NCI-H526 (cell line): ENCODE data around the gene FAM184B.

ENCODE experiments used
- DNase-seq, 2 experiments: peaks; one replicate each; lab custom pipeline; 2025; lab: John Stamatoyannopoulos, UW

The FAM184B gene

GRCh38 chr4:17773135-17773698 is 8.2 kb downstream of the FAM184B start:
- DNase-seq, result no peak

GRCh38 chr4:17771284-17771908 is 10.0 kb downstream of the FAM184B start:
- DNase-seq, result no peak

GRCh38 chr4:17770845-17771244 is 10.6 kb downstream of the FAM184B start:
- no peak for DNase-seq

- no peak for DNase-seq
These were observed 11.8 kb downstream of the FAM184B start for GRCh38 chr4:17769406-17770174.

GRCh38 chr4:17766826-17767458 is 14.5 kb downstream of the FAM184B start:
- DNase-seq, result no peak

GRCh38 chr4:17765514-17766286 is 15.7 kb downstream of the FAM184B start:
- DNase-seq, result no peak

- DNase-seq, result no peak
These were observed 17.5 kb downstream of the FAM184B start for GRCh38 chr4:17763931-17764330.

GRCh38 chr4:17763416-17763815 is 18.0 kb downstream of the FAM184B start:
- no peak for DNase-seq

- DNase-seq, result peak in 1 of 2 experiments; percentile 24
These were observed 18.7 kb downstream of the FAM184B start for GRCh38 chr4:17762726-17763125.

- DNase-seq, result no peak
These were observed 20.4 kb downstream of the FAM184B start for GRCh38 chr4:17761062-17761461.

- no peak for DNase-seq
These were observed 20.8 kb downstream of the FAM184B start for GRCh38 chr4:17760626-17761025.

- no peak for DNase-seq
These were observed 22.9 kb downstream of the FAM184B start for GRCh38 chr4:17758485-17758884.

GRCh38 chr4:17757621-17758020 is 23.8 kb downstream of the FAM184B start:
- DNase-seq, result no peak

- DNase-seq, result peak in 1 of 2 experiments; percentile 10
These were observed 27.8 kb downstream of the FAM184B start for GRCh38 chr4:17753646-17754045.

- no peak for DNase-seq
These were observed 40.7 kb downstream of the FAM184B start for GRCh38 chr4:17740702-17741101.

GRCh38 chr4:17736484-17736883 is 44.9 kb downstream of the FAM184B start:
- DNase-seq, result no peak

GRCh38 chr4:17726911-17727310 is 54.5 kb downstream of the FAM184B start:
- no peak for DNase-seq

- no peak for DNase-seq
These were observed 57.8 kb downstream of the FAM184B start for GRCh38 chr4:17723648-17724047.

- peak in 1 of 2 experiments; percentile 20 for DNase-seq
These were observed 59.1 kb downstream of the FAM184B start for GRCh38 chr4:17722356-17722700.

- DNase-seq, result no peak
These were observed 59.7 kb downstream of the FAM184B start for GRCh38 chr4:17721496-17722355.

GRCh38 chr4:17719106-17719505 is 62.3 kb downstream of the FAM184B start:
- DNase-seq, result no peak
